HFFc6 (cell line): ENCODE measurements around the gene NUFIP2. TPM values are rescaled to one million over a fixed set of nuclear protein-coding genes. Genes with fewer than 3 reads are reported as not detected.

Source experiments
- DNase-seq: peaks from one replicate; pipeline ENCODE4 v3.0.0-alpha.2; 2018
- H3K27ac Mint-ChIP-seq: 2 replicates; pipeline ENCODE4 v1.8.0; 2020; ENCODE audit warnings: mild to moderate bottlenecking, mixed read lengths
- H3K27me3 Mint-ChIP-seq: 2 replicates; pipeline ENCODE4 v1.8.0; 2021; ENCODE audit warnings: mild to moderate bottlenecking, moderate library complexity, mixed read lengths; ENCODE audit not compliant: insufficient read depth
- H3K36me3 Mint-ChIP-seq: 2 replicates; pipeline ENCODE4 v1.8.0; 2021; ENCODE audit warnings: low read depth, mixed read lengths
- H3K4me1 Mint-ChIP-seq: 2 replicates; pipeline ENCODE4 v1.8.0; 2020; ENCODE audit warnings: low read depth, mixed read lengths
- H3K4me3 Mint-ChIP-seq: 2 replicates; pipeline ENCODE4 v1.8.0; 2020; ENCODE audit warnings: mild to moderate bottlenecking, moderate library complexity, mixed read lengths
- H3K9me3 Mint-ChIP-seq: 2 replicates; pipeline ENCODE4 v1.8.0; 2020; ENCODE audit warnings: mild to moderate bottlenecking, mixed read lengths
- CTCF ChIP-seq: fragments of 200-600 bp; sonication (generic); IDR thresholded peaks from 2 replicates; pipeline ENCODE4 v1.5.0; 2021; ENCODE audit warnings: antibody characterized with exemption, mild to moderate bottlenecking
- total RNA-seq, 6 experiments: library from RNA; stranded (reverse); fragmentation: NEBNext Ultra II Directional; extraction: Animal tissue kit (Norgen Biotek cat#: 25700); gene quantifications; 2 replicates in 1 of 6; 3 replicates in 5 of 6; pipeline ENCODE4 v1.2.3, GENCODE V29; 2021

NUFIP2 gene
- total RNA-seq, 6 experiments from 2014 or later = 43.8 to 51.8 (median 49.9) TPM

GRCh38 chr17:29242790-29243189 lies 51.2 kb downstream of the NUFIP2 start:
- peak overlapping the region; percentile 40; the same call in 1 of the 2 replicates for H3K27ac Mint-ChIP-seq
- H3K4me1 Mint-ChIP-seq = peaks cover 67% of the 10 kb centered on the region
- TF ChIP-seq CTCF = no peak
- H3K4me3 Mint-ChIP-seq = no peak overlapping the region
- H3K9me3 Mint-ChIP-seq = no peaks in the 10 kb centered on the region
- no peak for DNase-seq
- peaks cover 3% of the 10 kb centered on the region; the same call in 1 of the 2 replicates for H3K27me3 Mint-ChIP-seq
- H3K36me3 Mint-ChIP-seq = peaks cover 5% of the 10 kb centered on the region; the same call in 1 of the 2 replicates

- H3K27ac Mint-ChIP-seq = peak overlapping the region; percentile 91
- H3K27me3 Mint-ChIP-seq = peaks cover 5% of the 10 kb centered on the region; the same call in 1 of the 2 replicates
- H3K4me1 Mint-ChIP-seq = peaks cover 69% of the 10 kb centered on the region
- H3K9me3 Mint-ChIP-seq = no peaks in the 10 kb centered on the region
- TF ChIP-seq CTCF = no peak
- H3K4me3 Mint-ChIP-seq = no peak overlapping the region
- DNase-seq = no peak
- peaks cover 5% of the 10 kb centered on the region; the same call in 1 of the 2 replicates for H3K36me3 Mint-ChIP-seq
Observed at GRCh38 chr17:29242051-29242450, 51.9 kb downstream of the NUFIP2 start.

GRCh38 chr17:29240968-29241963 lies 52.7 kb downstream of the NUFIP2 start:
- Mint-ChIP-seq H3K27ac (peak overlapping the region; percentile 91), H3K4me3 (peak overlapping the region; percentile 59), H3K9me3 (no peaks in the 10 kb centered on the region), H3K4me1 (peaks cover 62% of the 10 kb centered on the region), H3K36me3 (peaks cover 5% of the 10 kb centered on the region; the same call in 1 of the 2 replicates), H3K27me3 (peaks cover 5% of the 10 kb centered on the region; the same call in 1 of the 2 replicates)
- peak; percentile 98 for DNase-seq
- TF ChIP-seq CTCF = peak; percentile 45; the same call in 1 of the 2 replicates

DNA sequence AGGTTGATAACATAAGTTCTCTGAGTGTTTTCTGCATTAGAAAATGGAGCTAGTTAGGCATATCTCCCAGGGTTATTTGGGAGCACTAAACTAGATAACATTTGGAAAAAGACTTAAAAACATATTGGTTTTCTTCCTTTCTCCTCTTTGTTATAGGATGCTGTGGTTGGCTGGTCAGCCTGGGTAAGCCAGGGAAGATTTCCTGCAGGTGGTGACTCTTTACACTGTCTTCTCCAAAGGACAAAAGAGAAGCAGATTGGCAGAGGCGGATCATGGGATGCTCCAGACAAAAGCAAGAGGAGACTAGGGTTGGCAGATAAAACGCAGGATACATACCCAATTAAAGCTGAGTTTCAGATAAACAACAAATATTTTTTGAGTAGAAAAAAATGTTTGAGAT lies 53.5 kb downstream of the NUFIP2 start:
- Mint-ChIP-seq H3K27me3 (peaks cover 5% of the 10 kb centered on the region; the same call in 1 of the 2 replicates), H3K36me3 (peaks cover 5% of the 10 kb centered on the region; the same call in 1 of the 2 replicates), H3K27ac (peak overlapping the region; percentile 91), H3K4me1 (peaks cover 61% of the 10 kb centered on the region), H3K9me3 (no peaks in the 10 kb centered on the region), H3K4me3 (peak overlapping the region; percentile 59)
- no peak for TF ChIP-seq CTCF
- peak; percentile 70 for DNase-seq

- peaks cover 52% of the 10 kb centered on the region for H3K4me1 Mint-ChIP-seq
- peak overlapping the region; percentile 91 for H3K27ac Mint-ChIP-seq
- H3K9me3 Mint-ChIP-seq = no peaks in the 10 kb centered on the region
- peak; percentile 74 for DNase-seq
- no peak for TF ChIP-seq CTCF
- peak overlapping the region; percentile 67 for H3K4me3 Mint-ChIP-seq
- H3K36me3 Mint-ChIP-seq = peaks cover 5% of the 10 kb centered on the region; the same call in 1 of the 2 replicates
- H3K27me3 Mint-ChIP-seq = peaks cover 5% of the 10 kb centered on the region; the same call in 1 of the 2 replicates
Observed at GRCh38 chr17:29238133-29238850, 55.7 kb downstream of the NUFIP2 start.
